Spleen (tissue), 7 donors: ENCODE measurements around the gene C11orf91.

Experiments used
- POLR2A ChIP-seq, 3 donors: fragments of 450-650 bp; IDR thresholded peaks; one replicate each; pipeline ENCODE4 v1.5.1; 2017; ENCODE audit warnings: antibody characterized with exemption in 3 of 3, mild to moderate bottlenecking in 1 of 3
- TF ChIP-seq, protein P1 (sequence below), 11 experiments: fragments of 200-600 bp in 7 of 11; fragments of 450-650 bp in 4 of 11; sonication (generic) in 4 of 11; IDR thresholded peaks in 8 of 11; conservative IDR thresholded peaks in 3 of 11; 1 replicate in 7 of 11; 2 replicates in 4 of 11; pipeline versions ENCODE4 v1.4.0 to v1.8.0; 2016 to 2021; ENCODE audit warnings: antibody characterized with exemption in 11 of 11, inconsistent platforms in 4 of 11, mild to moderate bottlenecking in 1 of 11
- donor health status: DM: no; HTN: no; CAD: no; lungs with moderate emphysema.
- donor health status: DM: no; HTN: no; CAD: no.
- donor health status: DM: no; HTN: no; CAD: no.

GRCh38 chr11:33689501-33689900 lies 11.1 kb downstream of the C11orf91 start:
- TF ChIP-seq, protein P1, sequence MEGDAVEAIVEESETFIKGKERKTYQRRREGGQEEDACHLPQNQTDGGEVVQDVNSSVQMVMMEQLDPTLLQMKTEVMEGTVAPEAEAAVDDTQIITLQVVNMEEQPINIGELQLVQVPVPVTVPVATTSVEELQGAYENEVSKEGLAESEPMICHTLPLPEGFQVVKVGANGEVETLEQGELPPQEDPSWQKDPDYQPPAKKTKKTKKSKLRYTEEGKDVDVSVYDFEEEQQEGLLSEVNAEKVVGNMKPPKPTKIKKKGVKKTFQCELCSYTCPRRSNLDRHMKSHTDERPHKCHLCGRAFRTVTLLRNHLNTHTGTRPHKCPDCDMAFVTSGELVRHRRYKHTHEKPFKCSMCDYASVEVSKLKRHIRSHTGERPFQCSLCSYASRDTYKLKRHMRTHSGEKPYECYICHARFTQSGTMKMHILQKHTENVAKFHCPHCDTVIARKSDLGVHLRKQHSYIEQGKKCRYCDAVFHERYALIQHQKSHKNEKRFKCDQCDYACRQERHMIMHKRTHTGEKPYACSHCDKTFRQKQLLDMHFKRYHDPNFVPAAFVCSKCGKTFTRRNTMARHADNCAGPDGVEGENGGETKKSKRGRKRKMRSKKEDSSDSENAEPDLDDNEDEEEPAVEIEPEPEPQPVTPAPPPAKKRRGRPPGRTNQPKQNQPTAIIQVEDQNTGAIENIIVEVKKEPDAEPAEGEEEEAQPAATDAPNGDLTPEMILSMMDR (IDR thresholded peaks at IDR 0.05 in 8 of 11, conservative IDR thresholded peaks at IDR 0.05 in 3 of 11): no peak
- TF ChIP-seq POLR2A (IDR thresholded peaks at IDR 0.05): no peak
